Neural progenitor cell (in vitro differentiated cells): ENCODE measurements around the gene SLC4A7.

Source experiments
- EZH2phosphoT487 ChIP-seq: fragments of 200-600 bp; sonication (generic); IDR thresholded peaks from 2 replicates; pipeline ENCODE4 v1.6.1; 2017; ENCODE audit warnings: antibody characterized with exemption
- TF ChIP-seq, protein P1 (sequence below): fragments of 200-600 bp; sonication (generic); IDR thresholded peaks from 2 replicates; pipeline ENCODE4 v1.5.1; 2017; ENCODE audit warnings: antibody characterized with exemption, mild to moderate bottlenecking

DNA sequence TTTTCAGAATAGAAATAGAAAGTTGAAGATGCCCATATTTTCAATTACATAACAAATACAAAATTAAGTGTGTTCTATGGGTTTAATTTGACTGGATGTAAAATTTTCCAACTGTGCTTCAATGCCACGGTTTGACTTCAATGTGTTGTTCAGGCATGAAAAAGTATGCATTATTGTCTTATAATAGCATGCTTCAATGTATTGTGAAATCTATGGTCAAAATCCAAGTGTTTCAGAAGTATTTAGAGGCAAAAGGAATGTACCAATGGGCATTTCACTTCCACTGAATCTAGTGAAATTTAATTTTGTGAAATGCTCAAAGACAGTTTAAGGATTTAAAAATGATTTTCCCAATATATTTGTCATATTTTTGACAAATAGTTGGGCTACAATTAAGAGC is 131.0 kb downstream of the SLC4A7 start:
- TF ChIP-seq, protein P1, sequence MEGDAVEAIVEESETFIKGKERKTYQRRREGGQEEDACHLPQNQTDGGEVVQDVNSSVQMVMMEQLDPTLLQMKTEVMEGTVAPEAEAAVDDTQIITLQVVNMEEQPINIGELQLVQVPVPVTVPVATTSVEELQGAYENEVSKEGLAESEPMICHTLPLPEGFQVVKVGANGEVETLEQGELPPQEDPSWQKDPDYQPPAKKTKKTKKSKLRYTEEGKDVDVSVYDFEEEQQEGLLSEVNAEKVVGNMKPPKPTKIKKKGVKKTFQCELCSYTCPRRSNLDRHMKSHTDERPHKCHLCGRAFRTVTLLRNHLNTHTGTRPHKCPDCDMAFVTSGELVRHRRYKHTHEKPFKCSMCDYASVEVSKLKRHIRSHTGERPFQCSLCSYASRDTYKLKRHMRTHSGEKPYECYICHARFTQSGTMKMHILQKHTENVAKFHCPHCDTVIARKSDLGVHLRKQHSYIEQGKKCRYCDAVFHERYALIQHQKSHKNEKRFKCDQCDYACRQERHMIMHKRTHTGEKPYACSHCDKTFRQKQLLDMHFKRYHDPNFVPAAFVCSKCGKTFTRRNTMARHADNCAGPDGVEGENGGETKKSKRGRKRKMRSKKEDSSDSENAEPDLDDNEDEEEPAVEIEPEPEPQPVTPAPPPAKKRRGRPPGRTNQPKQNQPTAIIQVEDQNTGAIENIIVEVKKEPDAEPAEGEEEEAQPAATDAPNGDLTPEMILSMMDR = no peak
- TF ChIP-seq EZH2phosphoT487 = no peak
